T-helper 1 cell treated with Interleukin-12 subunit alpha and Interleukin-12 subunit beta and Interleukin-4 antibody, amounts not matched to agents 30 μg/mL and 1 μg/mL, for 36 hours (primary cell): ENCODE data around the gene NFIL3.
"Not testable (repeated sequence)": the region's sequence is repeated elsewhere in the genome, so short reads cannot be mapped to it uniquely, and the experiment has no call there.

Experiments used
- H3K27ac Mint-ChIP-seq: one replicate; pipeline ENCODE4 v1.8.0; 2021; ENCODE audit warnings: mild to moderate bottlenecking, mixed read lengths
- H3K27me3 Mint-ChIP-seq: one replicate; pipeline ENCODE4 v1.8.0; 2021; ENCODE audit warnings: low read depth, mixed read lengths
- H3K36me3 Mint-ChIP-seq: one replicate; pipeline ENCODE4 v1.8.0; 2021; ENCODE audit warnings: low read depth, mixed read lengths
- H3K4me1 Mint-ChIP-seq: one replicate; pipeline ENCODE4 v1.8.0; 2021; ENCODE audit warnings: low read depth, mixed read lengths
- H3K4me3 Mint-ChIP-seq: one replicate; pipeline ENCODE4 v1.8.0; 2021; ENCODE audit warnings: mild to moderate bottlenecking, moderate library complexity, mixed read lengths
- H3K9me3 Mint-ChIP-seq: one replicate; pipeline ENCODE4 v1.8.0; 2021; ENCODE audit warnings: mixed read lengths

NFIL3 gene

GRCh38 chr9:91423785-91424402, at the start of gene NFIL3:
Gene NFIL3 (minus strand): TSS chr9:91423832. CDS start chr9:91410734, 13,098 bp downstream.
- Mint-ChIP-seq H3K4me3 (peak within 1 kb of the TSS; percentile 98), H3K9me3 (no peaks in the 10 kb centered on the region), H3K4me1 (peaks cover 66% of the 10 kb centered on the region), H3K27ac (peak within 1 kb of the TSS; percentile 96), H3K27me3 (no peaks in the 10 kb centered on the region), H3K36me3 (peaks cover 14% of the 10 kb centered on the region)

GRCh38 chr9:91471524-91471923, 47.9 kb upstream of the NFIL3 start:
- not testable (repeated sequence) for H3K9me3 Mint-ChIP-seq, H3K27ac Mint-ChIP-seq, H3K4me1 Mint-ChIP-seq, H3K4me3 Mint-ChIP-seq, H3K36me3 Mint-ChIP-seq
- H3K27me3 Mint-ChIP-seq: peaks cover 34% of the 10 kb centered on the region

GRCh38 chr9:91465420-91465819, 41.8 kb upstream of the NFIL3 start:
- H3K4me1 Mint-ChIP-seq: no peaks in the 10 kb centered on the region
- no peak overlapping the region for H3K4me3 Mint-ChIP-seq
- no peak overlapping the region for H3K27ac Mint-ChIP-seq
- H3K36me3 Mint-ChIP-seq: no peaks in the 10 kb centered on the region
- H3K27me3 Mint-ChIP-seq: peaks cover 43% of the 10 kb centered on the region
- peaks cover 19% of the 10 kb centered on the region for H3K9me3 Mint-ChIP-seq

GRCh38 chr9:91458906-91459305, 35.3 kb upstream of the NFIL3 start:
- H3K4me3 Mint-ChIP-seq: no peak overlapping the region
- no peaks in the 10 kb centered on the region for H3K9me3 Mint-ChIP-seq
- H3K36me3 Mint-ChIP-seq: no peaks in the 10 kb centered on the region
- H3K27me3 Mint-ChIP-seq: peaks cover 46% of the 10 kb centered on the region
- no peaks in the 10 kb centered on the region for H3K4me1 Mint-ChIP-seq
- H3K27ac Mint-ChIP-seq: no peak overlapping the region

GRCh38 chr9:91452844-91453243, 29.2 kb upstream of the NFIL3 start:
- Mint-ChIP-seq H3K36me3 (no peaks in the 10 kb centered on the region), H3K9me3 (no peaks in the 10 kb centered on the region), H3K27ac (no peak overlapping the region), H3K4me1 (no peaks in the 10 kb centered on the region), H3K4me3 (no peak overlapping the region), H3K27me3 (peaks cover 49% of the 10 kb centered on the region)

GRCh38 chr9:91451431-91452270, 28.0 kb upstream of the NFIL3 start:
- H3K4me1 Mint-ChIP-seq: no peaks in the 10 kb centered on the region
- H3K9me3 Mint-ChIP-seq: no peaks in the 10 kb centered on the region
- H3K27ac Mint-ChIP-seq: no peak overlapping the region
- H3K36me3 Mint-ChIP-seq: no peaks in the 10 kb centered on the region
- H3K27me3 Mint-ChIP-seq: peaks cover 39% of the 10 kb centered on the region
- no peak overlapping the region for H3K4me3 Mint-ChIP-seq

- peaks cover 2% of the 10 kb centered on the region for H3K36me3 Mint-ChIP-seq
- no peak overlapping the region for H3K4me3 Mint-ChIP-seq
- no peak overlapping the region for H3K27ac Mint-ChIP-seq
- H3K27me3 Mint-ChIP-seq: peaks cover 48% of the 10 kb centered on the region
- H3K9me3 Mint-ChIP-seq: peaks cover 15% of the 10 kb centered on the region
- H3K4me1 Mint-ChIP-seq: no peaks in the 10 kb centered on the region
Observed at GRCh38 chr9:91445135-91445534, 21.5 kb upstream of the NFIL3 start.

- H3K27ac Mint-ChIP-seq: no peak overlapping the region
- peaks cover 15% of the 10 kb centered on the region for H3K9me3 Mint-ChIP-seq
- H3K4me1 Mint-ChIP-seq: no peaks in the 10 kb centered on the region
- H3K36me3 Mint-ChIP-seq: peaks cover 2% of the 10 kb centered on the region
- no peak overlapping the region for H3K4me3 Mint-ChIP-seq
- peaks cover 47% of the 10 kb centered on the region for H3K27me3 Mint-ChIP-seq
Observed at GRCh38 chr9:91443994-91444392, 20.4 kb upstream of the NFIL3 start.

GRCh38 chr9:91443321-91443993, 19.8 kb upstream of the NFIL3 start:
- Mint-ChIP-seq H3K27me3 (peaks cover 52% of the 10 kb centered on the region), H3K4me1 (no peaks in the 10 kb centered on the region), H3K9me3 (peaks cover 15% of the 10 kb centered on the region), H3K36me3 (peaks cover 2% of the 10 kb centered on the region), H3K27ac (no peak overlapping the region), H3K4me3 (no peak overlapping the region)

GRCh38 chr9:91436841-91437240, 13.2 kb upstream of the NFIL3 start:
- peaks cover 6% of the 10 kb centered on the region for H3K9me3 Mint-ChIP-seq
- H3K27ac Mint-ChIP-seq: no peak overlapping the region
- H3K36me3 Mint-ChIP-seq: no peaks in the 10 kb centered on the region
- H3K27me3 Mint-ChIP-seq: peaks cover 60% of the 10 kb centered on the region
- no peak overlapping the region for H3K4me3 Mint-ChIP-seq
- H3K4me1 Mint-ChIP-seq: peaks cover 6% of the 10 kb centered on the region

GRCh38 chr9:91433180-91433579, 9.5 kb upstream of the NFIL3 start:
- H3K27ac Mint-ChIP-seq: no peak overlapping the region
- H3K27me3 Mint-ChIP-seq: peaks cover 24% of the 10 kb centered on the region
- H3K4me3 Mint-ChIP-seq: no peak overlapping the region
- H3K9me3 Mint-ChIP-seq: no peaks in the 10 kb centered on the region
- H3K36me3 Mint-ChIP-seq: no peaks in the 10 kb centered on the region
- H3K4me1 Mint-ChIP-seq: peaks cover 10% of the 10 kb centered on the region

- no peaks in the 10 kb centered on the region for H3K36me3 Mint-ChIP-seq
- no peak overlapping the region for H3K27ac Mint-ChIP-seq
- peaks cover 18% of the 10 kb centered on the region for H3K4me1 Mint-ChIP-seq
- no peak overlapping the region for H3K4me3 Mint-ChIP-seq
- H3K27me3 Mint-ChIP-seq: peaks cover 14% of the 10 kb centered on the region
- H3K9me3 Mint-ChIP-seq: no peaks in the 10 kb centered on the region
Observed at GRCh38 chr9:91431485-91431884, 7.9 kb upstream of the NFIL3 start.

GRCh38 chr9:91429501-91429900, 5.9 kb upstream of the NFIL3 start:
- Mint-ChIP-seq H3K4me3 (no peak overlapping the region), H3K9me3 (no peaks in the 10 kb centered on the region), H3K27ac (no peak overlapping the region)

GRCh38 chr9:91428927-91429351, 5.3 kb upstream of the NFIL3 start:
- Mint-ChIP-seq H3K4me3 (no peak overlapping the region), H3K9me3 (no peaks in the 10 kb centered on the region), H3K4me1 (peaks cover 39% of the 10 kb centered on the region), H3K36me3 (no peaks in the 10 kb centered on the region), H3K27ac (no peak overlapping the region), H3K27me3 (peaks cover 7% of the 10 kb centered on the region)

More at GRCh38 chr9:91429501-91429900, 5.9 kb upstream of the NFIL3 start:
- Mint-ChIP-seq H3K36me3 (no peaks in the 10 kb centered on the region), H3K4me1 (peaks cover 38% of the 10 kb centered on the region), H3K27me3 (peaks cover 7% of the 10 kb centered on the region)

GRCh38 chr9:91428436-91428835, 4.8 kb upstream of the NFIL3 start:
- H3K4me3 Mint-ChIP-seq: no peak overlapping the region
- H3K27ac Mint-ChIP-seq: no peak overlapping the region
- H3K4me1 Mint-ChIP-seq: peaks cover 39% of the 10 kb centered on the region
- peaks cover 7% of the 10 kb centered on the region for H3K27me3 Mint-ChIP-seq
- no peaks in the 10 kb centered on the region for H3K9me3 Mint-ChIP-seq
- no peaks in the 10 kb centered on the region for H3K36me3 Mint-ChIP-seq
